GM21825 (cell line): ENCODE results near the gene XPO4.

ENCODE experiments used
- ATAC-seq: cut with Tn5 transposase; IDR thresholded peaks from one replicate; pipeline ENCODE4 v1.9.1; 2021; ENCODE audit warnings: mild to moderate bottlenecking, moderate library complexity; ENCODE audit not compliant: unreplicated experiment

Gene XPO4

GRCh38 chr13:20729633-20730585 lies 172.6 kb downstream of the XPO4 start:
- ATAC-seq = no peak

GRCh38 chr13:20728579-20729311 lies 173.8 kb downstream of the XPO4 start:
- ATAC-seq = no peak

- ATAC-seq = no peak
Measured at GRCh38 chr13:20727856-20728255, 174.7 kb downstream of the XPO4 start.
